Measurements from ENCODE around the gene ANKRD33B.

DNA sequence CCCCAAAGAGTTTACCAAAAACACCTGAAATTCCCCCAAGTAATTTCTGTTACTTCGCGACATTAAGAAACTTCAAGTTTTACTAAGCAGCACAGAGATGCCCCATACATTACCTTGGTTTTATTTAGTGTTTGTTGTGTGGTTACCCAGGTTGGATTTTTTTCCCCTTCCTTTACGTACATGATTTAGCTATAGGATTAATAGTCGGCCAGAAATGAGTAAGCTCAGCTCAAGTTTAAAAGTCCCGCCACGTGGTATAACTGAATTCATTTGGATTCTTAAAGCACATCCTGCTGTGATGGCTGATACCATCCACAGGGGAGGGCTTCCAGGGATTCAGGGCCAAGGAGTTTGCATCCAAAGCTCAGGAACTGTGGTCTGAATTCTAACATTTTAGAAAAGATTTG lies 121.2 kb downstream of the ANKRD33B start:
- TF ChIP-seq POLR2A (IDR thresholded peaks at IDR 0.05; ENCODE audit: low read depth, low read length) (no peak), POLR2AphosphoS5 (IDR thresholded peaks at IDR 0.05; ENCODE audit: low read depth, low read length) (no peak), TAF1 (IDR thresholded peaks at IDR 0.05; ENCODE audit: borderline replicate concordance, low read depth, low read length) (no peak)
